ENCODE data around the gene FRMD1.

Gene FRMD1

GRCh38 chr6:168095716-168096250 is 16.8 kb upstream of the FRMD1 start:
- DNase-seq (ENCODE audit: low read depth, low spot score), result no peak

- no peak for DNase-seq (ENCODE audit: low read depth, low spot score)
These were observed 16.2 kb upstream of the FRMD1 start for GRCh38 chr6:168095171-168095691.

- no peak for DNase-seq (ENCODE audit: low read depth, low spot score)
These were observed 14.6 kb upstream of the FRMD1 start for GRCh38 chr6:168093634-168094033.

- DNase-seq (ENCODE audit: low read depth, low spot score), result no peak
These were observed 14.1 kb upstream of the FRMD1 start for GRCh38 chr6:168093071-168093505.

- DNase-seq (ENCODE audit: low read depth, low spot score), result no peak
These were observed 13.5 kb upstream of the FRMD1 start for GRCh38 chr6:168092541-168092940.

GRCh38 chr6:168091381-168092264 is 12.6 kb upstream of the FRMD1 start:
- DNase-seq (ENCODE audit: low read depth, low spot score), result no peak

- DNase-seq (ENCODE audit: low read depth, low spot score), result no peak
These were observed 11.7 kb upstream of the FRMD1 start for GRCh38 chr6:168090706-168091105.

- DNase-seq (ENCODE audit: low read depth, low spot score), result no peak
These were observed 11.2 kb upstream of the FRMD1 start for GRCh38 chr6:168090064-168090690.

GRCh38 chr6:168089186-168090063 is 10.4 kb upstream of the FRMD1 start:
- no peak for DNase-seq (ENCODE audit: low read depth, low spot score)

- no peak for DNase-seq (ENCODE audit: low read depth, low spot score)
These were observed 9.4 kb upstream of the FRMD1 start for GRCh38 chr6:168088161-168089053.

- DNase-seq (ENCODE audit: low read depth, low spot score), result no peak
These were observed 8.6 kb upstream of the FRMD1 start for GRCh38 chr6:168087436-168088160.

GRCh38 chr6:168086616-168087015 is 7.6 kb upstream of the FRMD1 start:
- no peak for DNase-seq (ENCODE audit: low read depth, low spot score)

- DNase-seq (ENCODE audit: low read depth, low spot score), result no peak
These were observed 7.1 kb upstream of the FRMD1 start for GRCh38 chr6:168086066-168086465.

- DNase-seq (ENCODE audit: low read depth, low spot score), result no peak
These were observed 5.6 kb upstream of the FRMD1 start for GRCh38 chr6:168084465-168085160.

GRCh38 chr6:168083514-168083885 is 4.5 kb upstream of the FRMD1 start:
- no peak for DNase-seq (ENCODE audit: low read depth, low spot score)

- no peak for DNase-seq (ENCODE audit: low read depth, low spot score)
These were observed 4.0 kb upstream of the FRMD1 start for GRCh38 chr6:168082860-168083513.

GRCh38 chr6:168081858-168082546 is 3.0 kb upstream of the FRMD1 start:
- DNase-seq (ENCODE audit: low read depth, low spot score), result no peak
